NAMALWA (cell line): Measurements from ENCODE around the gene PMIS2.

Source experiments
- DNase-seq: peaks from one replicate; pipeline ENCODE4 v3.0.0-alpha.2; 2015; ENCODE audit warnings: low spot score

PMIS2 gene

DNA sequence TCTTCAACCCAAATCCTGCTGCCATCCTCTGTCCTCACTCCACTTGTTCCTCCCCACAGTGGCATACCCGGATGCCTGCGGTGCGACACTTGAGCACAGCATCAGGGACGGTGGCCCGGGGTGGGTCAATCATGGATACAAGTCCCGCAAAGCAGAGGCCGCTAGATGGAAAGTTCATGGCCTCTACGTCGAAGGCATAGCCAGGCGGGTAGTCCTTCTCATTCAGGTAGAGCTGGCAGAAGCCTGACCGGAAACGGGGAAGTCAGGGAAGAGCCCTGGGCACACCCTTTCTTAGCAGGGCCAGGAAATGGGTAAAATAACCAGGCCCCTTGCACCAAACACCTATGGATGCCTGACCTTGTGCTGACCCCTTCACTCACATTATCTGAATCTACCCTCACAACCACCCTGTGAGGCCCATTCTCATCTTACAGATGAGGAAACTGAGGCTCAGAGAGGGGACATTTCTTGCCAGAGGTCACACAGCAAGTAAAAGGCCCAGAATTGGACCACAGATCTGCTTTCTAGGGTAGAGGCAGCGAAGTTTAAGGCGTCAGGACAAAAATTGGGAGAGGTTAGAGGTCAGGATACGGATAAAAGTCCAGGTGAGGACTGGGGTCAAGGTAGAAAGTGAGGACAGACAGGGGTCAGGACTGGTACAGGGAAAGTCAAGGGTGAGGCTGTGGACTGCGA is 29.0 kb upstream of the PMIS2 start:
- no peak for DNase-seq

- peak; percentile 86 for DNase-seq
These were observed 28.2 kb upstream of the PMIS2 start for GRCh38 chr19:35557539-35558399.

GRCh38 chr19:35558400-35559280 is 27.3 kb upstream of the PMIS2 start:
- DNase-seq: no peak

- DNase-seq: peak; percentile 67
These were observed 26.7 kb upstream of the PMIS2 start for GRCh38 chr19:35559281-35559659.

- no peak for DNase-seq
These were observed 26.2 kb upstream of the PMIS2 start for GRCh38 chr19:35559781-35560180.

DNA sequence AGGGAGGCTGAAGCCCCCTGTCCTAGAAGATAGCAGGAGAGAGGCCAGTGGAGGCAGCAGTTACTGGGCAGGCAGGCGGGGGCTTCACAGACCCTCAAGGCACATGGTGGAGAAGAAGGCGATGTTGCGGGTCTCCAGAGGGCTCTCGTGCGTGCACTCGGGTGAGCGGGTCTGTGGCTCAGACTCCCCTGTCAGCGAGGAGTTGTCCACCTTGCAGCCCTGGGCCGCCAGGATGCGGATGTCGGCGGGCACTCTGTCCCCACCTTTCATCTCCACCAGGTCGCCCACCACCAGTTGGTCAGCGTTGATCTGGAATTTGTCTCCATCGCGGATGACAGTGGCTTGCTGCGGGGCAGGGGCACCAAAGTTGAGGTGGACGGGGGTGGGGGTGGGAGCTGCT is 25.7 kb upstream of the PMIS2 start:
- DNase-seq: no peak

- DNase-seq: no peak
These were observed 25.3 kb upstream of the PMIS2 start for GRCh38 chr19:35560677-35561076.

- DNase-seq: no peak
These were observed 24.5 kb upstream of the PMIS2 start for GRCh38 chr19:35561436-35561835.

DNA sequence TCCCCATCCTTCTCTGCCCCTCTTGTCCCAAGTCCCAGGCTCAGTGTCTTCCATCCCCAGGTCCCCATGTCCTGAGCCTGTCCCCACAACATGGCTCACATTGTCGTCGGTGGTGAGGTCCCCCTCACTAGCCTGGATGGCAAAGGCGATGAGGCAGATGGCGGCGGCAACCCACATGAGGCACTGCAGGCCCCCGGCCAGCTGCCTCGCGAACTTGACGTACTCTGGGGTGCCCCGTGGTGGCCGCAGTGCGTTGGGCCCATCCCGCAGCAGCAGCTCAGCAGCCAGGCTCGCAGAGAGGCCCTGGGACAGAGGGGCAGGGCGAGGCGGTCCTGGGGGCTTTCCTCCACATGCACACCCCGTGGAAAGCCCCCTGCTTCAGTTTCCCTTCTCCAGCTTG is 23.6 kb upstream of the PMIS2 start:
- DNase-seq: no peak

DNA sequence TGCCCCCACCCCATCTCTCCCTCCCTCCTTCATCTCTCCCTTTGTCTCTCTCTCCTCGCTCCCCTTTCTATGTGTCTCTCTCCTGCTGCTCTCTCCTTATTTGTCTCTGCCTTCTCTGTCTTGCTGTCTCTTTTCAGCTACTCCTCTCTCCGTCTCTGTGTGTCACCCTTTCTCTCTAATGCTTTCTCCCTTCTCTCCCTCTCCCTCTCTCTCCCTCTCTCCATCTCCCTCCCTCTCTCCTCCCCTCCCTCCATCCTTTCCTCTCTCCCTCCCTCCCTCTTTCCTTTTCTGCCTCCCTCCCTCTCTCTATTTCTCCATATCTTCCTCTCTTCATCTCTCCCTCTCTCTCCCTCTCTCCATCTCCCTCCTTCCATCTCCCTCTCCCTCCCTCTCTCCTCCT is 23.2 kb upstream of the PMIS2 start:
- no peak for DNase-seq

- no peak for DNase-seq
These were observed 22.7 kb upstream of the PMIS2 start, which contains the start of gene ATP4A for GRCh38 chr19:35563207-35563829. Gene ATP4A (minus strand): TSS chr19:35563658. CDS start chr19:35563629, 29 bp downstream.

GRCh38 chr19:35565016-35565856 is 20.7 kb upstream of the PMIS2 start:
- DNase-seq: no peak

DNA sequence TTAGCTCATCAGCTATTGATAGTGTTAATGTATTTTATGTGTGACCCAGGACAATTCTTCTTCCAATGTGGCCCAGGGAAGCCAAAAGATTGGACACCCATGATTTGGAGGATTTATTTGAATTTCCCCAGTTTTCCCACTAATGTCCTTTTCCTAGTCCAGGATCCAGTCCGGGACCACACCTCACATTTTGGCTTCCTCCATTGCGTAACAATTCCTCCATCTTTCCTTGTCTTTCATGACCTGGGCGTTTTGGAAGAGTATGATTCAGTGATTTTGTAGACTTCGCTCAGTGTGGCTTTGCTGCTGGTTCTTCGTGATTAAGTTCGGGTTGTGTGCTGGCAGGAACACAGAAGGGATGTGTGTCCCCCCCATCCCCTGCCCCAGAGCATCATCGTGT is 19.2 kb upstream of the PMIS2 start:
- DNase-seq: no peak

DNA sequence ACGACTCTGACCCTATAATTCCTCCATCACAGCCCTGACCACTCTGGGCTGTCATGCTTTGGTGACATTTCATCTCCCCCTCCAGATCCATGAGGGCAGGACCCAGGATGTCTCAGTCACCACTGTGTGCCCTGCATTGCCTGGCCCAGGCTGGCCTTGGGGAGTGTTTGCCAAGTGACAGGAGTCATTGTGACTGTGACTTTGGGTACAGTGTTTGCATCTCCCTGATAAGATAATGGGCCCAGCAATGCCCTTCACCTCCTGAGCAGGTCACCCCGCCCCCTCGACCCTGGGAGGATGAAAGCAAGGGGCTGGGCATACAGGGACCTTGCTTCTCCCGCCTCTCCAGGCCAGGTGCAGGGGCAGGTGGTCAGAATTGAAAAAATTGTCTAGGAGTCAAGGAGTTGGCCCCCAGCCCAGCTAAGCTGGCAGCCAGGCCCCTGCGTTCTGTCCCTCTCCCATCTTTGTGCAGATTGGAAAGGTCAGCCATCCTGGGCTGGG is 16.6 kb upstream of the PMIS2 start:
- DNase-seq: no peak

GRCh38 chr19:35571406-35571965 is 14.5 kb upstream of the PMIS2 start:
- no peak for DNase-seq

GRCh38 chr19:35577918-35578317 is 8.1 kb upstream of the PMIS2 start:
- DNase-seq: no peak

- DNase-seq: no peak
These were observed 7.3 kb upstream of the PMIS2 start for GRCh38 chr19:35578707-35579106.

GRCh38 chr19:35582760-35583159 is 3.2 kb upstream of the PMIS2 start:
- no peak for DNase-seq

DNA sequence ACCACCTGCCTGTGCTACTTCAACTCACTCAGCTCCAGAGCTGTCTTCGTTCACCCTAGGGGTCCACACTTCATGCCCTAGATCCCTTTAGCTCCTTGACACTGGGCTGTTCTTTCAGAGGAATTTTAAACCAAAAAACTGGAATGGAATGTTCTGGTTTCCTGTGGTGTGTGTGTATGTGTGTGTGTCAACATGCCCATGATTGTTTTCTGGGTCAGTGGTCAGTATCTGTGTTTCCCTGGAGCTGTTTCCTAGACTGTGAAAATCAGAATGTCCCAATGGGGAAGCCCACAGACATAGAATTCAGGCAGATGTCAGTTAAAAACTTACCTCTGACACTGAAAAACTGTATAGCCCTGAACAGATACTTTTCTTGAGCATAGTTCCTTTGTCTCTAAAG is 1.3 kb downstream of the PMIS2 start:
- no peak for DNase-seq

GRCh38 chr19:35590875-35591274 is 4.9 kb downstream of the PMIS2 start:
- no peak for DNase-seq

GRCh38 chr19:35592226-35592625 is 6.3 kb downstream of the PMIS2 start:
- peak; percentile 49 for DNase-seq
